Peyer's patch (tissue), 4 donors: ENCODE results near the gene HPS1.

Experiments used
- CTCF ChIP-seq, 6 experiments: fragments of 450-650 bp in 4 of 6; fragments of 200-600 bp in 2 of 6; sonication (generic) in 1 of 6; IDR thresholded peaks; one replicate each; pipeline ENCODE4 v1.5.1; 2017 to 2019; ENCODE audit warnings: antibody characterized with exemption in 6 of 6, mild to moderate bottlenecking in 3 of 6, moderate library complexity in 1 of 6
- POLR2A ChIP-seq, 2 donors: fragments of 450-650 bp; IDR thresholded peaks; one replicate each; pipeline ENCODE4 v1.5.1; 2017; ENCODE audit warnings: antibody characterized with exemption in 2 of 2, mild to moderate bottlenecking in 2 of 2, moderate library complexity in 2 of 2

- no peak for TF ChIP-seq POLR2A (IDR thresholded peaks at IDR 0.05)
- TF ChIP-seq CTCF (IDR thresholded peaks at IDR 0.05): no peak
Observed at GRCh38 chr10:98457721-98458120, 11.0 kb upstream of the HPS1 start.
